SK-N-MC (cell line): ENCODE measurements around the gene MOCOS.

Experiments used
- EZH2 ChIP-seq: fragments of 200-600 bp; sonication (generic); IDR thresholded peaks from one replicate; pipeline ENCODE4 v1.6.1; 2017; ENCODE audit warnings: antibody characterized with exemption
- FOXP2 ChIP-seq: optimal IDR thresholded peaks from 2 replicates; pipeline ENCODE3; 2011; ENCODE audit warnings: mild to moderate bottlenecking, moderate library complexity; ENCODE audit not compliant: insufficient read depth; ENCODE audit errors: extremely low read length, control extremely low read depth
- POLR2AphosphoS5 ChIP-seq: IDR thresholded peaks from 2 replicates; pipeline ENCODE4 v1.6.1; 2012; ENCODE audit warnings: mild to moderate bottlenecking, low read depth, low read length, borderline replicate concordance

GRCh38 chr18:36200354-36200771 lies 13.1 kb downstream of the MOCOS start:
- TF ChIP-seq POLR2AphosphoS5 (no peak), EZH2 (no peak), FOXP2 (no peak)
